NT2/D1 (cell line): ENCODE measurements around the gene RNF214.
"Not testable (repeated sequence)": the region's sequence is repeated elsewhere in the genome, so short reads cannot be mapped to it uniquely, and the experiment has no call there.

Experiments used
- DNase-seq: peaks from one replicate; pipeline ENCODE4 v3.0.0-alpha.2; 2011; ENCODE audit warnings: low read depth, low spot score
- H3K27me3 ChIP-seq: 2 replicates; pipeline ENCODE4 v1.6.0; 2011; ENCODE audit warnings: mild to moderate bottlenecking; ENCODE audit not compliant: insufficient read length, insufficient read depth
- H3K36me3 ChIP-seq: 2 replicates; pipeline ENCODE4 v1.6.1; 2011; ENCODE audit warnings: mild to moderate bottlenecking, low read length, mixed read lengths; ENCODE audit not compliant: insufficient read depth, insufficient read length
- H3K4me1 ChIP-seq: 2 replicates; pipeline ENCODE4 v1.5.1; 2011; ENCODE audit not compliant: insufficient read depth, insufficient read length
- H3K4me3 ChIP-seq: 2 replicates; pipeline ENCODE4 v1.5.1; 2011; ENCODE audit warnings: low read depth; ENCODE audit not compliant: insufficient read length
- H3K9ac ChIP-seq: 2 replicates; pipeline ENCODE4 v1.6.0; 2011; ENCODE audit warnings: low read depth; ENCODE audit not compliant: insufficient read length
- H3K9me3 ChIP-seq: 2 replicates; pipeline ENCODE4 v1.5.1; 2011; ENCODE audit warnings: mild to moderate bottlenecking, low read length; ENCODE audit not compliant: insufficient read depth
- SUZ12 ChIP-seq: IDR thresholded peaks from 2 replicates; pipeline ENCODE4 v1.6.1; 2011; ENCODE audit not compliant: insufficient read length, insufficient read depth; ENCODE audit errors: extremely low read depth
- YY1 ChIP-seq: IDR thresholded peaks from 2 replicates; pipeline ENCODE4 v1.6.1; 2011; ENCODE audit not compliant: insufficient read length, insufficient read depth
- ZNF274 ChIP-seq: IDR thresholded peaks from 2 replicates; pipeline ENCODE4 v1.6.1; 2011; ENCODE audit warnings: mild to moderate bottlenecking, low read depth, low read length

Gene RNF214

DNA sequence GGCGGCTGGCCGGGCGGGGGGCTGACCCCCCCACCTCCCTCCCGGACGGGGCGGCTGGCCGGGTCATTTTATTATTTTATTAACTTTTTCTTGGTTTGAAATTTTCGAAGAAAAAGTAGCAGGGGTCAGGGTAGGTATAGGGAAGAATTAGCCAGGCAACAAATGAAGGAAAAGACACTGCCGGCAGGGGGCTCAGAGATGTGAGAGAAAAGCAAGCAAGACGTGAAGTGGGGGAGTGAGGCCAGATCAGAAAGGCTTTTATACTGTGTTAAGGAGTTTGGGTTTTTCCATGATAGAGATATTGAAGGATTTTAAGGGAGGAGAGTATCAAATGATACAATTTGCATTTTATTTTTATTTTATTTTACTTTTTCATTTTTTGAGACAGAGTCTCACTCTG lies 19.0 kb downstream of the RNF214 start:
- Histone ChIP-seq H3K36me3 (peaks cover 18% of the 10 kb centered on the region), H3K9me3 (no peaks in the 10 kb centered on the region), H3K9ac (no peak overlapping the region), H3K4me1 (no peaks in the 10 kb centered on the region), H3K4me3 (no peak overlapping the region), H3K27me3 (no peaks in the 10 kb centered on the region)
- no peak for DNase-seq
- TF ChIP-seq ZNF274 (no peak), SUZ12 (no peak), YY1 (no peak)

DNA sequence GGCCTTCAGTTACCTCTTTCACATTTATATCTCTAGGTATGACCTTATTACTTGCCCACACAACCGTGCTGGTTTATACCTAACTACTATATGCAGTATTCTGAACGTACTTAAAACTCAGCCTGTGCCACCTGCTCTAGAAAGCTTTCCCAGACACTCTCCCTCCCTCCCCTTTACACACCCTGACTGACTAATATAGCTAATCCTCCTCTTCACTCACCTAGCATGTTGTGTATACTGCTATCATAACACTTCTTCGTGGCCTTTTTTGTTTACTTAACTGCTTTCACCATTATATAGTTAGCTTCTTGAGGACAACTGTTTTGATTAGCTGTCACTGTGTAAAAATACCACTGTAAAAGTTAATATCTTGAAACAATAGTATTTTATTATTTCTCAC lies 23.5 kb downstream of the RNF214 start:
- H3K9me3 ChIP-seq: no peaks in the 10 kb centered on the region
- TF ChIP-seq YY1: no peak
- TF ChIP-seq ZNF274: no peak
- TF ChIP-seq SUZ12: no peak
- no peaks in the 10 kb centered on the region for H3K27me3 ChIP-seq
- H3K36me3 ChIP-seq: peaks cover 11% of the 10 kb centered on the region
- H3K4me3 ChIP-seq: no peak overlapping the region
- H3K9ac ChIP-seq: no peak overlapping the region
- DNase-seq: no peak
- H3K4me1 ChIP-seq: no peaks in the 10 kb centered on the region

DNA sequence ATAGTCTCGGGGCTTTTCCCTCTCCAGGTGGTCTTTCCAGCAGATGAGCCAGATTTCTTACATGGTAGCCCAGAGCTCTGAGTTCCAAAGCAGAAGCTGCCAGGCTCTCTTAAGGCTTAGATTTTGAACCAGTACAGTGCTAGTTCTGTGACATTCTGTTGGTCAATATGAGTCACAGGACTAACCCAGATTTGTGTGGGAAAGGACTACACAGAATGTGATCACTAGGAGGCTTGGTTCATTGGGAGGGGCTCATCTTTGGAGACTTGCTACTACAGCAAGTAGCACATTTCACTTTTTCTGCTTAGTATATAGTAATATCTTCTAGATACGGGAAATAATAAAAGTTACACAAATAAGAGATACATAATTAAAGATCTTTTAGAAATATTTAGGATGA lies 24.1 kb downstream of the RNF214 start:
- H3K36me3 ChIP-seq: peaks cover 11% of the 10 kb centered on the region
- H3K4me1 ChIP-seq: no peaks in the 10 kb centered on the region
- H3K9me3 ChIP-seq: no peaks in the 10 kb centered on the region
- H3K9ac ChIP-seq: no peak overlapping the region
- no peak overlapping the region for H3K4me3 ChIP-seq
- no peaks in the 10 kb centered on the region for H3K27me3 ChIP-seq
- no peak for DNase-seq
- TF ChIP-seq YY1 (no peak), ZNF274 (no peak), SUZ12 (no peak)

DNA sequence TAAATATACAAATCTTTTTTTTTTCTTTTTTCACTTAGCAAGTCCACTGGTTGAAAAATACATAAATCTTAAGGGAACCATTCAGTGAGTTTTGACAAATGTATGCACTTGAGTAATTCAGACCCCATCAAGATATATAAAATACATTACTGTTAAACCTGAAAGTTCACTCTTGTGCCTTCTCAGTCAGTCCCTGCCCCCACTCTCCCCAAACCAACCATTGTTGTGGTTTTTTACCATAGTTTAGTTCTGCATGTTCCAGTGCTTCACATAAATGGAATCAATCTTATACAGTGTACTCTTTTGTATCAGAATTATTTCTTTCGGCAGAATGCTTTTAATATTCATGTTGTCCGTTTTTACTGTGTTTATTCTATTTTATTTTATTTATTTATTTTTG lies 26.1 kb downstream of the RNF214 start:
- DNase-seq: no peak
- no peak overlapping the region for H3K9ac ChIP-seq

DNA sequence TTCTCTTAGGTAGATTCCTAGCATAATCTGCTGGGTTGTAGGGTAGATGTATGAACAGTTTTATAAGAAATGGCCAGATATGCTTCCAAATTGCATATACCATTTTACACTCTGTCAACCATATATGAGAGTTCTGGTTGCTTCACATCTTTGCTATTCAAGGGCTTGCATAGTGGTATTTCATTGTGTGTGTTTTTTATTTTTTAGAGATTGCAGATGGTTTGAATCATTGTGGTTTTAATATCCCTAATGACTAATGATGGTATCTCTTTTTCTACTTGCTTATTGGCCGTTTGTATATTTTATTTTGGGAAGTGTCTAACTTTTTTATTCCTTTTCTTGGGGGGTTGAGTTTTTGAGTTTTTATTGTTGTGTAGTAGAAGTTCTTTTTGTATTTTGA lies 26.9 kb downstream of the RNF214 start:
- H3K4me1 ChIP-seq: no peaks in the 10 kb centered on the region
- DNase-seq: no peak
- H3K9me3 ChIP-seq: no peaks in the 10 kb centered on the region
- no peak overlapping the region for H3K4me3 ChIP-seq
- H3K36me3 ChIP-seq: peaks cover 3% of the 10 kb centered on the region
- H3K27me3 ChIP-seq: no peaks in the 10 kb centered on the region
- H3K9ac ChIP-seq: no peak overlapping the region
- TF ChIP-seq YY1: no peak
- no peak for TF ChIP-seq ZNF274
- TF ChIP-seq SUZ12: no peak

More for the DNA sequence above, 26.1 kb downstream of the RNF214 start:
- no peaks in the 10 kb centered on the region for H3K27me3 ChIP-seq
- TF ChIP-seq SUZ12 (no peak), YY1 (no peak), ZNF274 (no peak)
- H3K4me1 ChIP-seq: no peaks in the 10 kb centered on the region
- H3K9me3 ChIP-seq: no peaks in the 10 kb centered on the region
- H3K4me3 ChIP-seq: no peak overlapping the region
- peaks cover 4% of the 10 kb centered on the region for H3K36me3 ChIP-seq

DNA sequence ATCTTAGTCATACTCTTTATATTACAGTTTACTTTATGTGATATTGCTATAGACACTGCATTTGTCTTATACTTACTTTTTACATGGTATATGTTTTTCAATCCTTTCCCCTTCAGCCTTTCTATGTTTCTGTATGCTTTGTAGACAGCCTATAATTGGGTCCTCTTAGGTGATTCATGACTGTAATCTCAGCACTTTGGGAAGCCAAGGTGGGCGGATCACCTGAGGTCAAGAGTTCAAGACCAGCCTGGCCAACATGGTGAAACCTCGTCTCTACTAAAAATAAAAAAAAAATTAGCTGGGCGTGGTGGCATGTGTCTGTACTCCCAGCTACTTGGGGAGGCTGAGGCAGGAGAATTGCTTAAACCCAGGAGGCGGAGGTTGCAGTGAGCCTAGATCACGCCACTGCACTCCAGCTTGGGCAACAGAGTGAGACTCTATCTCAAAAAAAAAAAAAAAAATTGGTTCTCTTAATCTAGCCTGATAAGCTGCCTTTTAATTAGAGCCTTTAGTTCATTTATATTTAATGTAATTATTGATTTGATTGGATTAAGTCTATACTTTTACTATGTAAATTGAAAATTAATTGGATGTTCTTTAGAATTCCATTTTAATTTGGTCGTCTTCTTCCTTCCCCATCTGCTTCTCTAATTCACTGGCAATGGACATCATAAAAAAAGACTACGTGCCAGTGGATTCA lies 32.3 kb downstream of the RNF214 start:
- not testable (repeated sequence) for DNase-seq, H3K4me3 ChIP-seq, H3K27me3 ChIP-seq, H3K9me3 ChIP-seq, H3K36me3 ChIP-seq, H3K9ac ChIP-seq, H3K4me1 ChIP-seq

DNA sequence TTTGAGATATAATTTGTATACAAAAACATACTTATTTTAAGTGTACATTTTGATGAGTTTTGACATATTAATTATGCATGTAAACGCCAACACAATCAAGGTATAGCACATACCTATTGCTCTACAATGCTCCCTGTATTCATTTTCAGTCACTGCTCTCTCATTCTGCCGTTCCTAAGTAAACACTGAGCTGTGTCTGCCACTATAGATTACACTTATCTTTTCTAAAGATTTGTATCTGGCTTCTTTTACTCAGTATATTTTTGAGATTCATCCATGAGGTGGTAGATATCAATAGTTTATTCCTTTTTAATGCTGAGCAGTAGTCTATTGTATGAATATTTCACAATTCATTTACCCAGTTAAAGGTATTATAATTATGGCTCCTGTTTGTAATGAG lies 33.3 kb downstream of the RNF214 start:
- no peaks in the 10 kb centered on the region for H3K27me3 ChIP-seq
- TF ChIP-seq SUZ12: no peak
- no peak for TF ChIP-seq ZNF274
- TF ChIP-seq YY1: no peak
- no peak for DNase-seq
- H3K9me3 ChIP-seq: no peaks in the 10 kb centered on the region
- no peaks in the 10 kb centered on the region for H3K4me1 ChIP-seq
- no peak overlapping the region for H3K4me3 ChIP-seq
- no peak overlapping the region for H3K9ac ChIP-seq
- peaks cover 3% of the 10 kb centered on the region for H3K36me3 ChIP-seq

DNA sequence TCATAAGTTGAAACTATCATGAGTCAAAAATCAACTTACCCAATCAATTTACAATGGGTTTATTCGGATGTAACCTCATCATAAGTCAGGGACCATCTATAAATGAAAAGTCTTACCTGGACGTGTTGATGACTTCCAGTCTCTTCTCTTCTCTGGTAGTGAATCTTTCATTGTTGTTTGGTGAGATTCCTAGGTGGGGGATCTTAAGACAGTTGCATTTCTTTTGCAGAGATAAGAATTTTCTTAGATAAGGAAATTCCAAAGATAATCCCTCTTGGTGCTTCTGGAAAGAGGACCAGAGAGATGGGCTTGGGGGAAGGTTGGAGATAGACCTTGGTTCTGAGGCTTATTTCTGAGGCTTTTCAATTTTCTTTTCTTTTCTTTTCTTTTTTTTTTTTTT lies 37.4 kb downstream of the RNF214 start:
- no peak overlapping the region for H3K9ac ChIP-seq
- no peak for DNase-seq
- H3K4me1 ChIP-seq: peaks cover 4% of the 10 kb centered on the region
- H3K27me3 ChIP-seq: no peaks in the 10 kb centered on the region
- H3K9me3 ChIP-seq: peaks cover 21% of the 10 kb centered on the region
- TF ChIP-seq ZNF274 (no peak), SUZ12 (no peak), YY1 (no peak)
- H3K4me3 ChIP-seq: no peak overlapping the region
- no peaks in the 10 kb centered on the region for H3K36me3 ChIP-seq
